Brain microvascular endothelial cell (primary cell): ENCODE data around the gene TFB2M.

Source experiments
- DNase-seq: peaks from one replicate; pipeline ENCODE4 v3.0.0-alpha.2; 2020
- H3K27ac ChIP-seq: fragments of 250-450 bp; sonication (Bioruptor Pico); 2 replicates; pipeline ENCODE4 v1.5.1; 2020; ENCODE audit warnings: mild to moderate bottlenecking, moderate library complexity
- H3K27me3 ChIP-seq: fragments of 250-450 bp; sonication (Bioruptor Pico); replicated peaks from 2 replicates; pipeline ENCODE4 v1.5.1; 2020; ENCODE audit warnings: mild to moderate bottlenecking
- H3K36me3 ChIP-seq: fragments of 250-450 bp; sonication (Bioruptor Pico); replicated peaks from 2 replicates; pipeline ENCODE4 v1.5.1; 2020; ENCODE audit warnings: mild to moderate bottlenecking
- H3K4me3 ChIP-seq: 2 replicates; pipeline ENCODE4 v1.5.1; 2011; ENCODE audit warnings: low read depth, mild to moderate bottlenecking, control low read depth, low read length, moderate library complexity
- in situ Hi-C: cut with HindIII; loops from 2 replicates; pipeline ENCODE4 v1.10.0; 2017; ENCODE audit warnings: low sequenced_read_pairs, low pct_ligation_motif_present
- TF ChIP-seq, protein P1 (sequence below): IDR thresholded peaks from 2 replicates; pipeline ENCODE4 v1.5.1; 2011; ENCODE audit warnings: low read depth, mild to moderate bottlenecking, moderate library complexity, low read length, control low read depth, inconsistent platforms; ENCODE audit errors: missing control alignments

TFB2M gene

DNA sequence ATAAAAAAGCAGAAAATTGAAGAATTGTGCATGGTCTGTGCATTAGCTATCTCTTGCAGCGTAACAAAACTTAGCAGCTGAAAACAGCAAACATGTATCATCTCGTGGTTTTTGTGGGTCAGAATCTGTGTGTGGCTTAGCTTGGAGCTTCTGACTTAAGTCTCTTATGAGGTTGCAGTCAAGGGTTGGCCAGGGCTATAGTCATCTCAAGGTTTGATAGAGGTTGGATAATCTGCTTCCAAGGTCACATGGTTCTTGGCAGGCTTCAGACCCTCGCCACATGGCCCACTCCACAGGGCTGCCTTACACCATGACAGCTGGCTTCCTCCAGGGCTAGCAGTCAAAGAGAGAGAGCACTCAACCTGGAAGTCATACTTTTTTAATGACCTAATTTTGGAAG lies 36.1 kb upstream of the TFB2M start:
- TF ChIP-seq, protein P1, sequence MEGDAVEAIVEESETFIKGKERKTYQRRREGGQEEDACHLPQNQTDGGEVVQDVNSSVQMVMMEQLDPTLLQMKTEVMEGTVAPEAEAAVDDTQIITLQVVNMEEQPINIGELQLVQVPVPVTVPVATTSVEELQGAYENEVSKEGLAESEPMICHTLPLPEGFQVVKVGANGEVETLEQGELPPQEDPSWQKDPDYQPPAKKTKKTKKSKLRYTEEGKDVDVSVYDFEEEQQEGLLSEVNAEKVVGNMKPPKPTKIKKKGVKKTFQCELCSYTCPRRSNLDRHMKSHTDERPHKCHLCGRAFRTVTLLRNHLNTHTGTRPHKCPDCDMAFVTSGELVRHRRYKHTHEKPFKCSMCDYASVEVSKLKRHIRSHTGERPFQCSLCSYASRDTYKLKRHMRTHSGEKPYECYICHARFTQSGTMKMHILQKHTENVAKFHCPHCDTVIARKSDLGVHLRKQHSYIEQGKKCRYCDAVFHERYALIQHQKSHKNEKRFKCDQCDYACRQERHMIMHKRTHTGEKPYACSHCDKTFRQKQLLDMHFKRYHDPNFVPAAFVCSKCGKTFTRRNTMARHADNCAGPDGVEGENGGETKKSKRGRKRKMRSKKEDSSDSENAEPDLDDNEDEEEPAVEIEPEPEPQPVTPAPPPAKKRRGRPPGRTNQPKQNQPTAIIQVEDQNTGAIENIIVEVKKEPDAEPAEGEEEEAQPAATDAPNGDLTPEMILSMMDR: no peak
- Histone ChIP-seq H3K27me3 (no peaks in the 10 kb centered on the region), H3K27ac (no peak overlapping the region), H3K4me3 (no peak overlapping the region), H3K36me3 (no peaks in the 10 kb centered on the region)
- no peak for DNase-seq
- in situ Hi-C loops: no loop called here

DNA sequence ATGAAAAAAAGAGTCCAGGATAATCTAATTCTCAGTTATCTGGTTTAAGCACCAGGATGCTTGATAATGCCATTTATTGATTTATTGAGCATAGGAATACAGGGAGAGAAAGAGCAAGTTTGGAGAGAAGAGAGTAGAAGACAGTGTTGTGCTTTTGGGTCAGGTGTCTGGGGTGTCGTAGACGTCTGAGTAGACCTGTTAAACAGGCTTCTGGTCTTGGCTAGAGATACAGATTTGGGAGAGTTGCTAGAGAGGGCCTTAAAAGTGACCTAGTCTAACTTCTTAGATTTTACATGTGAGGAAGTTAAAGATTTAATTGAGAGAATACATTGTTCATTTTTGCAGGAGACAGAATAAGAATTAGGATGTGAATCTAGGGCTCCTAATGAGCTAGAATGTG lies 34.5 kb upstream of the TFB2M start:
- in situ Hi-C loops: no loop called here
- H3K27ac ChIP-seq: no peak overlapping the region

DNA sequence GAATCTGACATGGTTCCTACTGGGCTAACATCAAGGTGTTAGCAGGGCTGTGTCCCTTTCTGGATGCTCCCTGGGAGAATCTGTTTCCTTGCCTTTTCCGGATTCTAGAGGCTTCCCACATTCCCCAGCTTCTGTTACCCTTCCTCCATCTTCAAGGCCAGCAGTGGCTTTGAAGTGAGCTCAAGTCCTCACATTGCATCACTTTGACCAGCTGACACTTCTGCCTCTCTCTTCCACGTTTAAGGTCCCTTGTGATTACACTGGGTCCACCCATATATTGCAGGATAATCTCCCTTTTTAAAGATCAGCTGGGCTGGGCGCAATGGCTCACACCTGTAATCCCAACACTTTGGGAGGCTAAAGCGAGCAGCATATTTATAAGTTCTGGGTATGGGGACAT lies 33.3 kb upstream of the TFB2M start:
- TF ChIP-seq, protein P1: no peak
- H3K27me3 ChIP-seq: no peaks in the 10 kb centered on the region
- no peak overlapping the region for H3K27ac ChIP-seq
- no peak for DNase-seq
- H3K36me3 ChIP-seq: no peaks in the 10 kb centered on the region
- in situ Hi-C loops: no loop called here
- no peak overlapping the region for H3K4me3 ChIP-seq

More for the DNA sequence above, 34.5 kb upstream of the TFB2M start:
- Histone ChIP-seq H3K36me3 (no peaks in the 10 kb centered on the region), H3K4me3 (no peak overlapping the region), H3K27me3 (no peaks in the 10 kb centered on the region)
- no peak for DNase-seq
- TF ChIP-seq, protein P1: no peak

DNA sequence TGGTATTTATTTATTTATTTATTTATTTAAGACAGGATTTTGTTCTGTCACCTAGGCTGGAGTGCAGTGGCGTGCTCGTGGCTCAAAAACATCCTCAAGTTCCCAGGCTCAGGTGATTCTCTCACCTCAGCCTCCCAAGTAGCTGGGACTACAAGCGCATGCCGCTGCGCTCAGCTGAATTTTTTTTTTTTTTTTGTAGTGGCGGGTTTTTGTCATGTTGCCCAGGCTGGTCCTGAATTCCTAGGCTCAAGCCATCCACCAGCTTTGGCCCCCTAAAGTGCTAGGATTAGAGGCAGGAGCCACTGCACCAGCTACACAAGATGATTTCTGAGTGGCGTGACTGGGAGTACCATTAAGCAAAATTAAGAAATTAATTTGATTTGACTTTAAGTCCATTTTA lies 31.9 kb upstream of the TFB2M start:
- in situ Hi-C loops: no loop called here
- H3K36me3 ChIP-seq: no peaks in the 10 kb centered on the region
- H3K27me3 ChIP-seq: no peaks in the 10 kb centered on the region
- no peak for DNase-seq
- TF ChIP-seq, protein P1: no peak
- no peak overlapping the region for H3K4me3 ChIP-seq
- H3K27ac ChIP-seq: no peak overlapping the region

DNA sequence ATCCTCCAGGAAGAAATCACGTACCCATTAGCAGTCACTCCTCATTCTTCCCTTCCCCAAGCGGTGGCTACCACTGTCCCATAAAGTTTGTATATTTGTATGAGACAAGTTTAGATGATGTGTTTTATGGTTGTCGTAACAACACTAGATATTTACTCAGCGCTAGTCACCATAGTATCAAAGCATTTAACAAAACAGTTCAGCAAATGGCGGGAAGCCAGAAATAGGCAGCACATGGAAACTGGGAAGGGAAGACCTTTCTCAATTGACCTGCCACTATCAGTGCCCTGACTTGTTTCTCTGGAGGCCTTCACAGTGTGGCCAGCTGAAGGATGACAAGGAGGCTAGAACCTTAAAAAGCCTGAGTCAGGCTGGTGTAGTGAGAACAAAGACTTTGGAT lies 31.3 kb upstream of the TFB2M start:
- TF ChIP-seq, protein P1: no peak
- no peaks in the 10 kb centered on the region for H3K36me3 ChIP-seq
- H3K4me3 ChIP-seq: no peak overlapping the region
- H3K27ac ChIP-seq: peak overlapping the region; percentile 42
- DNase-seq: peak; percentile 84
- no peaks in the 10 kb centered on the region for H3K27me3 ChIP-seq
- in situ Hi-C loops: no loop called here

DNA sequence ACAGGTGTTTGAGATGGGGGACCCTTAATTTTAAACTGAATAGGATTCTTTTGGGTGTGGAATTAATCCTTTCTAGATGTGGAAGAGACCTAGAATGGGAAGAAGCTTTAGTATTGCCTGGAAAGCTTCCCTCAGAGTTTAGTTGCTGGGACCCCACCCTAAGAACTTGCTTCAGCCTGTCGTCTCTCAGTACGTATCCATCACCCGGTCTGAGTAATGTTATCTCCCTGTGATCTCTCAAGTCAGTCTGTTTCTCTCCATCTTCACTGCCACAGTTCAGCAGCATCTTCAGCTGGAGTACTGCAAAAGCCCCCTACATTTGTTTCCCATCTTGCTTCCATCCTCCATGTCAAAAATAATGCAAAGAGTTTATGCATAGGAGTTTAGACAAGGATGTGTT lies 29.1 kb upstream of the TFB2M start:
- in situ Hi-C loops: no loop called here
- Histone ChIP-seq H3K27ac (no peak overlapping the region), H3K36me3 (no peaks in the 10 kb centered on the region), H3K27me3 (no peaks in the 10 kb centered on the region), H3K4me3 (no peak overlapping the region)
- TF ChIP-seq, protein P1: no peak
- DNase-seq: no peak
